Stimulated activated memory B cell treated with anti-CD40 and anti-IgM and Interleukin-4, amounts not matched to agents 10 μg/mL and 1 μg/mL and 100 μg/mL, for 72 hours (primary cell): Measurements from ENCODE around the gene GLIPR1L2.
"Not testable (repeated sequence)": the region's sequence is repeated elsewhere in the genome, so short reads cannot be mapped to it uniquely, and the experiment has no call there.

Experiments
- ATAC-seq: fragments of 150-1000 bp; cut with Tn5 transposase; 2 replicates; pipeline ENCODE4 v1.10.0; 2021
- H3K27ac Mint-ChIP-seq: one replicate; pipeline ENCODE4 v1.8.0; 2022; ENCODE audit warnings: mild to moderate bottlenecking, mixed read lengths
- H3K27me3 Mint-ChIP-seq: one replicate; pipeline ENCODE4 v1.8.0; 2022; ENCODE audit warnings: mixed read lengths
- H3K36me3 Mint-ChIP-seq: one replicate; pipeline ENCODE4 v1.8.0; 2022; ENCODE audit warnings: mixed read lengths
- H3K4me1 Mint-ChIP-seq: one replicate; pipeline ENCODE4 v1.8.0; 2022; ENCODE audit warnings: mixed read lengths
- H3K4me3 Mint-ChIP-seq: one replicate; pipeline ENCODE4 v1.8.0; 2022; ENCODE audit warnings: mild to moderate bottlenecking, moderate library complexity, mixed read lengths
- H3K9me3 Mint-ChIP-seq: one replicate; pipeline ENCODE4 v1.8.0; 2022; ENCODE audit warnings: mixed read lengths

Gene GLIPR1L2

GRCh38 chr12:75404231-75404630 lies 13.3 kb downstream of the GLIPR1L2 start:
- Mint-ChIP-seq H3K27ac (no peak overlapping the region), H3K27me3 (no peaks in the 10 kb centered on the region), H3K4me1 (no peaks in the 10 kb centered on the region), H3K36me3 (no peaks in the 10 kb centered on the region), H3K4me3 (no peak overlapping the region), H3K9me3 (no peaks in the 10 kb centered on the region)
- ATAC-seq, result no peak

GRCh38 chr12:75407683-75408082 lies 16.8 kb downstream of the GLIPR1L2 start:
- no peak overlapping the region for H3K4me3 Mint-ChIP-seq
- no peaks in the 10 kb centered on the region for H3K36me3 Mint-ChIP-seq
- no peaks in the 10 kb centered on the region for H3K9me3 Mint-ChIP-seq
- H3K4me1 Mint-ChIP-seq, result peaks cover 5% of the 10 kb centered on the region
- no peak for ATAC-seq
- no peak overlapping the region for H3K27ac Mint-ChIP-seq
- no peaks in the 10 kb centered on the region for H3K27me3 Mint-ChIP-seq

GRCh38 chr12:75409830-75410229 lies 18.9 kb downstream of the GLIPR1L2 start:
- no peak overlapping the region for H3K27ac Mint-ChIP-seq
- peaks cover 5% of the 10 kb centered on the region for H3K4me1 Mint-ChIP-seq
- H3K27me3 Mint-ChIP-seq, result no peaks in the 10 kb centered on the region
- no peaks in the 10 kb centered on the region for H3K36me3 Mint-ChIP-seq
- no peak overlapping the region for H3K4me3 Mint-ChIP-seq
- no peaks in the 10 kb centered on the region for H3K9me3 Mint-ChIP-seq
- ATAC-seq, result no peak

GRCh38 chr12:75414671-75415070 lies 23.8 kb downstream of the GLIPR1L2 start:
- ATAC-seq, result no peak
- Mint-ChIP-seq H3K9me3 (peaks cover 4% of the 10 kb centered on the region), H3K27me3 (no peaks in the 10 kb centered on the region), H3K4me1 (peaks cover 5% of the 10 kb centered on the region), H3K4me3 (no peak overlapping the region), H3K36me3 (no peaks in the 10 kb centered on the region), H3K27ac (no peak overlapping the region)

GRCh38 chr12:75419841-75420240 lies 29.0 kb downstream of the GLIPR1L2 start:
- H3K27ac Mint-ChIP-seq, result no peak overlapping the region
- H3K4me3 Mint-ChIP-seq, result no peak overlapping the region
- H3K9me3 Mint-ChIP-seq, result peaks cover 6% of the 10 kb centered on the region
- H3K4me1 Mint-ChIP-seq, result no peaks in the 10 kb centered on the region
- H3K27me3 Mint-ChIP-seq, result peaks cover 3% of the 10 kb centered on the region
- peaks cover 2% of the 10 kb centered on the region for H3K36me3 Mint-ChIP-seq
- no peak for ATAC-seq

- no peak for ATAC-seq
- no peak overlapping the region for H3K27ac Mint-ChIP-seq
- H3K4me1 Mint-ChIP-seq, result no peaks in the 10 kb centered on the region
- peaks cover 31% of the 10 kb centered on the region for H3K9me3 Mint-ChIP-seq
- H3K36me3 Mint-ChIP-seq, result peaks cover 12% of the 10 kb centered on the region
- no peak overlapping the region for H3K4me3 Mint-ChIP-seq
- peaks cover 16% of the 10 kb centered on the region for H3K27me3 Mint-ChIP-seq
Measured at GRCh38 chr12:75427491-75427890, 36.6 kb downstream of the GLIPR1L2 start.

GRCh38 chr12:75428767-75429166 lies 37.9 kb downstream of the GLIPR1L2 start:
- Mint-ChIP-seq H3K36me3 (peaks cover 12% of the 10 kb centered on the region), H3K4me1 (no peaks in the 10 kb centered on the region), H3K9me3 (peaks cover 31% of the 10 kb centered on the region), H3K27me3 (peaks cover 16% of the 10 kb centered on the region), H3K27ac (no peak overlapping the region), H3K4me3 (no peak overlapping the region)
- ATAC-seq, result no peak

- peaks cover 9% of the 10 kb centered on the region for H3K27me3 Mint-ChIP-seq
- no peak overlapping the region for H3K27ac Mint-ChIP-seq
- H3K36me3 Mint-ChIP-seq, result peaks cover 2% of the 10 kb centered on the region
- H3K4me1 Mint-ChIP-seq, result no peaks in the 10 kb centered on the region
- peaks cover 18% of the 10 kb centered on the region for H3K9me3 Mint-ChIP-seq
- no peak for ATAC-seq
- H3K4me3 Mint-ChIP-seq, result no peak overlapping the region
Measured at GRCh38 chr12:75432924-75433323, 42.0 kb downstream of the GLIPR1L2 start.

GRCh38 chr12:75437564-75437963 lies 46.7 kb downstream of the GLIPR1L2 start:
- H3K27me3 Mint-ChIP-seq, result peaks cover 15% of the 10 kb centered on the region
- peaks cover 5% of the 10 kb centered on the region for H3K9me3 Mint-ChIP-seq
- H3K4me3 Mint-ChIP-seq, result no peak overlapping the region
- H3K27ac Mint-ChIP-seq, result no peak overlapping the region
- H3K4me1 Mint-ChIP-seq, result no peaks in the 10 kb centered on the region
- H3K36me3 Mint-ChIP-seq, result peaks cover 7% of the 10 kb centered on the region
- ATAC-seq, result peak; percentile 65

- Mint-ChIP-seq H3K27ac (no peak overlapping the region), H3K9me3 (peaks cover 5% of the 10 kb centered on the region), H3K36me3 (peaks cover 7% of the 10 kb centered on the region), H3K4me1 (no peaks in the 10 kb centered on the region), H3K27me3 (peaks cover 15% of the 10 kb centered on the region), H3K4me3 (no peak overlapping the region)
- no peak for ATAC-seq
Measured at GRCh38 chr12:75438059-75438754, 47.3 kb downstream of the GLIPR1L2 start.

GRCh38 chr12:75439048-75439447 lies 48.2 kb downstream of the GLIPR1L2 start:
- Mint-ChIP-seq H3K4me1 (no peaks in the 10 kb centered on the region), H3K27me3 (peaks cover 15% of the 10 kb centered on the region), H3K4me3 (no peak overlapping the region), H3K36me3 (peaks cover 7% of the 10 kb centered on the region), H3K27ac (no peak overlapping the region), H3K9me3 (peaks cover 5% of the 10 kb centered on the region)
- ATAC-seq, result no peak

- peaks cover 15% of the 10 kb centered on the region for H3K27me3 Mint-ChIP-seq
- no peak for ATAC-seq
- peaks cover 5% of the 10 kb centered on the region for H3K9me3 Mint-ChIP-seq
- H3K4me1 Mint-ChIP-seq, result no peaks in the 10 kb centered on the region
- H3K4me3 Mint-ChIP-seq, result no peak overlapping the region
- H3K36me3 Mint-ChIP-seq, result peaks cover 7% of the 10 kb centered on the region
- H3K27ac Mint-ChIP-seq, result no peak overlapping the region
Measured at GRCh38 chr12:75439930-75440329, 49.0 kb downstream of the GLIPR1L2 start.

GRCh38 chr12:75441687-75442449 lies 51.0 kb downstream of the GLIPR1L2 start:
- not testable (repeated sequence) for ATAC-seq, H3K27ac Mint-ChIP-seq, H3K9me3 Mint-ChIP-seq, H3K36me3 Mint-ChIP-seq, H3K4me1 Mint-ChIP-seq, H3K4me3 Mint-ChIP-seq
- peaks cover 15% of the 10 kb centered on the region for H3K27me3 Mint-ChIP-seq

GRCh38 chr12:75442454-75442853 lies 51.6 kb downstream of the GLIPR1L2 start:
- H3K27me3 Mint-ChIP-seq, result peaks cover 15% of the 10 kb centered on the region
- H3K4me3 Mint-ChIP-seq, H3K27ac Mint-ChIP-seq, H3K36me3 Mint-ChIP-seq, ATAC-seq, H3K4me1 Mint-ChIP-seq, H3K9me3 Mint-ChIP-seq: not testable (repeated sequence)

- Mint-ChIP-seq H3K4me3 (no peak overlapping the region), H3K4me1 (no peaks in the 10 kb centered on the region), H3K36me3 (peaks cover 7% of the 10 kb centered on the region), H3K9me3 (peaks cover 5% of the 10 kb centered on the region), H3K27me3 (peaks cover 15% of the 10 kb centered on the region), H3K27ac (no peak overlapping the region)
- no peak for ATAC-seq
Measured at GRCh38 chr12:75443709-75444108, 52.8 kb downstream of the GLIPR1L2 start.
